ENCODE measurements around the gene PPP4R3A.

The PPP4R3A gene

DNA sequence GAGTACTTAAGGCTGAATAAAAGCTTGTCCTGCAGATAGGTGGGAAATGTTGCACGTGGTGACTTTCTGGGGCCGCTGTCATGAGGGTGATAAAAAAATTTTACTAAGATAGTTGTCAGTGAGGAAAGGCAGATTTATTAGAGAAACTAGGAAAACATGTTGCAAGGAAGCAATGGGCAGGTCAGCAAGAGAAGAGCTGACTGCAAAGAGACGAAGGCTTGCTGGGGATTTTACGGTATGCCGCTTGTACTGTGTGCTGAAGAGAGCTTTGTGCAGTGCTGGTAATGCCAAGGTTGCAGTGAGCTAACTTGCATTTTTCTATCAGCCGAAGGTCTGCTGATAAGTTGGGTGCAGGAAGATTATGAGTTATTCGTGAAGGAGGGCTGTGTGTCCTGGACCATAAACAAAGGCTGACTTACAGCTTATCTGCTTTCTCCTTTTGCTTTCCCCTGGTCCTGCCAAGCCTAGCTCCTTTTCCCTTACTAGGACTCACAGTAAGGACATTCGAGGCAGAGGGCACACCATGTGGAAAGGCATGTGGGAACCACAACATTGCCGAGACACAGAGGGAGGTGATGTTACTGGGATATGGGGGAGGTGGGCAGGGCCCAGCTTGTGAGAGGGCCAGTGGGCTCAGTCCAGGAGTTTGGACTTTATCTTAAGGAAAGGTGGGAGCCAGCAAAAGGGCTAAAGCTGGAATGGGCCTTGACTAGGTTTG lies 85.1 kb downstream of the PPP4R3A start:
- no peaks in the 10 kb centered on the region for H3K27me3 ChIP-seq (ENCODE audit: control insufficient read depth, insufficient read depth, low read length)
- no peaks in the 10 kb centered on the region for H3K9me3 ChIP-seq (ENCODE audit: control insufficient read depth, insufficient read depth, low read length)
- no peak overlapping the region for H3K4me3 ChIP-seq (ENCODE audit: low read depth, low read length)
- no peaks in the 10 kb centered on the region for H3K36me3 ChIP-seq (ENCODE audit: control insufficient read depth, insufficient read depth, low read length)
- H3K4me1 ChIP-seq (ENCODE audit: control insufficient read depth, insufficient read depth, low read length): no peaks in the 10 kb centered on the region
- no peak overlapping the region for H3K9ac ChIP-seq (ENCODE audit: low read depth, low read length)

DNA sequence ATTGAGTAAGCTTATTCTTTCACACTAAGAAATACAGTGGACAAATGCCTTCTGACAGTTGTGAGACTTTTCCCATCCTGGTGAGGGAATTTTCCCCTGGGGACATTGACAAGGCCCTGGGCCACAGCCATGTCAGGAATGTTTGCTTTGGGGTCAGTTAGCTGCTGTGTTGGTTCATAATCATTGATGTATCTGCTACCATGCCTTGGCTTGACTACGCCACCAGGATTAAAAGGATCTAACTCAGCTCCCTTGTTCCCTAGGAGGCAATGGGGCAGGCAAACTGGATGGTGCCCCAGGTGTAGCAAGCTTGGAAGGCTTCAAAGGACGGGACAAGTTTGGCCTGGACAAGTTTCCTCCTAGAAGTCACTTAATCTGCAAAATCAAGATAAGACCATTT lies 89.4 kb downstream of the PPP4R3A start:
- Histone ChIP-seq H3K4me3 (ENCODE audit: low read depth, low read length) (no peak overlapping the region), H3K4me1 (ENCODE audit: control insufficient read depth, insufficient read depth, low read length) (peaks cover 7% of the 10 kb centered on the region), H3K9ac (ENCODE audit: low read depth, low read length) (no peak overlapping the region), H3K36me3 (ENCODE audit: control insufficient read depth, insufficient read depth, low read length) (no peaks in the 10 kb centered on the region), H3K9me3 (ENCODE audit: control insufficient read depth, insufficient read depth, low read length) (no peaks in the 10 kb centered on the region), H3K27me3 (ENCODE audit: control insufficient read depth, insufficient read depth, low read length) (no peaks in the 10 kb centered on the region)

DNA sequence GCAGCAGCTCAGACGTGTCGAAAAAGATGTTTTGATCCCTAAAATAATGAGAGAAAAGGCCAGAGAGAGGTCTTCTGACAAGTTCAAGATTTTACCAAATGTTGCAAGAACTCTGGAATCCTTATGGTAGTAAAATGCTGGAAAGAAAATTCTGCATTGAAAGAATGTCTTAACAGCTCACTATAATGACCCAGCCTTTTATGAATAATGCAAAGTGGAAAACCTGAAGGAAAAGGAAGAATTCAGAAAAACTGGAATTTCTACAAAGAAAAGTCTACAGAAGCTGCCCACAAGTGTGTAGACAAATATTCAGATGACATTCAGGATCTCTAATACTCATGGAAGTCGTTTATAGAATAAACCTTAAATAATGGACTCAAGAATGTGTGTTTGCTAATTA lies 90.7 kb downstream of the PPP4R3A start:
- Histone ChIP-seq H3K9ac (ENCODE audit: low read depth, low read length) (no peak overlapping the region), H3K4me1 (ENCODE audit: control insufficient read depth, insufficient read depth, low read length) (peaks cover 11% of the 10 kb centered on the region), H3K36me3 (ENCODE audit: control insufficient read depth, insufficient read depth, low read length) (no peaks in the 10 kb centered on the region), H3K9me3 (ENCODE audit: control insufficient read depth, insufficient read depth, low read length) (no peaks in the 10 kb centered on the region), H3K4me3 (ENCODE audit: low read depth, low read length) (no peak overlapping the region), H3K27me3 (ENCODE audit: control insufficient read depth, insufficient read depth, low read length) (no peaks in the 10 kb centered on the region)

DNA sequence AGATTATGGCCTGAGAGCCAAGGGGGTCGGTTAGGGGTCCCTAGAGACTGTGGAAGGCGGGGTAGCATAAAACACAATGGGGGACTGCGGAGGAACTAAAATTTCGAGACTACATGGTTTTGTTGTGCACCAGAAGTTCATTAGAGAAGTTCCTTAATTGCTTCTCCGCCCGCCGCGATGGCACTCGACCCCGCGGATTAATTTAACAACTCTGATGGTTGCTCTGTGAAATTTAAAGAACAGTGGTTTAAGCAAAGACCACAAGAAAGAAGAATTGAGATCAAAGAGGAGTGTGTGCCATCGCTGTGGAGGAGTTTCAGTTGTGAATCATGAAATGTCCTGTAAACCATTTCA lies 91.1 kb downstream of the PPP4R3A start:
- Histone ChIP-seq H3K4me1 (ENCODE audit: control insufficient read depth, insufficient read depth, low read length) (peaks cover 13% of the 10 kb centered on the region), H3K4me3 (ENCODE audit: low read depth, low read length) (no peak overlapping the region), H3K27me3 (ENCODE audit: control insufficient read depth, insufficient read depth, low read length) (no peaks in the 10 kb centered on the region), H3K9me3 (ENCODE audit: control insufficient read depth, insufficient read depth, low read length) (no peaks in the 10 kb centered on the region), H3K36me3 (ENCODE audit: control insufficient read depth, insufficient read depth, low read length) (no peaks in the 10 kb centered on the region), H3K9ac (ENCODE audit: low read depth, low read length) (no peak overlapping the region)

DNA sequence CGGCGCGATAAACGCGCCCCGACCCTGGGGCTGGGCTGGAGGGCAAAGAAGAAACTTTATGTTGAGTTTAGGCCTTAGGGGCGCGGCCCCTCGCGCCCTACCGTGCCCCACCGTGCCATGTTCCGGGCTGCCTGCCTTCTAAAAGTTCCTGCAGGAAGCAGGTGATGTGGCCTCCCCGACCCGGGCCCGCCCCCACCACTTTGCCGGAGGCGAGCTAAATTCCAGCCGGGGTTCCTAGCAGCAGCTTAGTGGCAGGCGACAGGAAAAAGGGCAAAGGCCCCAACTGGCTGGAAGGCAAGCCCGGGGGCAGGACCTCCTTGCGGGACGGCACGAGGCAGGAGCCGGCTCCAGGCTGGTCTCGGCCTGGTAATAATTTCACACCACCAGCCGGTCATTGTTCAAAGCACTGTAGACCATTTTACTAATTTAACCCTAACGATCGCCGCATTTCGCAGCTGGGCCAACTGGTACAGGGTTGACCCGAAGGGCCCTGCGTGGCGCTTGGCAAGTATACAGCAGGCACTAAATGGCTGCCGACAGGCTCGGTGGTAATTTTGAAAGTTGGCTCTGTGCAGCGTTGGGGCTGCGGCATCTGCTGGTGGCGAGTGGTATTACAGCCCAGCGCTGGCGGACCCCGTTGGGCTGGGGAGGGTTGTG lies 91.6 kb downstream of the PPP4R3A start:
- Histone ChIP-seq H3K9me3 (ENCODE audit: control insufficient read depth, insufficient read depth, low read length) (no peaks in the 10 kb centered on the region), H3K27me3 (ENCODE audit: control insufficient read depth, insufficient read depth, low read length) (no peaks in the 10 kb centered on the region), H3K4me3 (ENCODE audit: low read depth, low read length) (peak overlapping the region; percentile 45), H3K4me1 (ENCODE audit: control insufficient read depth, insufficient read depth, low read length) (peaks cover 17% of the 10 kb centered on the region), H3K36me3 (ENCODE audit: control insufficient read depth, insufficient read depth, low read length) (no peaks in the 10 kb centered on the region), H3K9ac (ENCODE audit: low read depth, low read length) (peak overlapping the region; percentile 24)

DNA sequence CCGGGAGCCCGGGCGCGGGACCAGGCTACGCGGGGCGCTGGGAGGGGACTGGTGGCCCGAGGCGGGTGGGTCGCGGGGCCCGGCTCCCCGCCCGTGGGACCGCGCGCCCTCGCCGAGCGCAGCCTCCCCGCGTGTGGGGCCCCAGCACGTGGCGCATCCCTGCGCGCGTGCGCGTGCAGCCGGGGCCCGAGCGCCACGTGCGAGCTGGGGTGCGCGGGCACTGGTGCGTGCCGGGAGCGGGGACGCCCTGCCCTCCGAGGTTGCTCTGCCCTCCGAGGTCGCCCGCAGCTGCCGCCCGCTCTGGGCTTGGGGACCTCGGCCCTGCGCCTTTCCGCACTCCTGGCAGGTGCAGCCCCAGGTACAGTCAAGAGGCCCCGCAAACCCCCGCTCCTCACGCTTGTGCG lies 92.1 kb downstream of the PPP4R3A start:
- H3K9me3 ChIP-seq (ENCODE audit: control insufficient read depth, insufficient read depth, low read length): no peaks in the 10 kb centered on the region
- H3K27me3 ChIP-seq (ENCODE audit: control insufficient read depth, insufficient read depth, low read length): no peaks in the 10 kb centered on the region
- H3K4me3 ChIP-seq (ENCODE audit: low read depth, low read length): peak overlapping the region; percentile 45
- H3K9ac ChIP-seq (ENCODE audit: low read depth, low read length): peak overlapping the region; percentile 24
- H3K36me3 ChIP-seq (ENCODE audit: control insufficient read depth, insufficient read depth, low read length): no peaks in the 10 kb centered on the region
- peaks cover 21% of the 10 kb centered on the region for H3K4me1 ChIP-seq (ENCODE audit: control insufficient read depth, insufficient read depth, low read length)

DNA sequence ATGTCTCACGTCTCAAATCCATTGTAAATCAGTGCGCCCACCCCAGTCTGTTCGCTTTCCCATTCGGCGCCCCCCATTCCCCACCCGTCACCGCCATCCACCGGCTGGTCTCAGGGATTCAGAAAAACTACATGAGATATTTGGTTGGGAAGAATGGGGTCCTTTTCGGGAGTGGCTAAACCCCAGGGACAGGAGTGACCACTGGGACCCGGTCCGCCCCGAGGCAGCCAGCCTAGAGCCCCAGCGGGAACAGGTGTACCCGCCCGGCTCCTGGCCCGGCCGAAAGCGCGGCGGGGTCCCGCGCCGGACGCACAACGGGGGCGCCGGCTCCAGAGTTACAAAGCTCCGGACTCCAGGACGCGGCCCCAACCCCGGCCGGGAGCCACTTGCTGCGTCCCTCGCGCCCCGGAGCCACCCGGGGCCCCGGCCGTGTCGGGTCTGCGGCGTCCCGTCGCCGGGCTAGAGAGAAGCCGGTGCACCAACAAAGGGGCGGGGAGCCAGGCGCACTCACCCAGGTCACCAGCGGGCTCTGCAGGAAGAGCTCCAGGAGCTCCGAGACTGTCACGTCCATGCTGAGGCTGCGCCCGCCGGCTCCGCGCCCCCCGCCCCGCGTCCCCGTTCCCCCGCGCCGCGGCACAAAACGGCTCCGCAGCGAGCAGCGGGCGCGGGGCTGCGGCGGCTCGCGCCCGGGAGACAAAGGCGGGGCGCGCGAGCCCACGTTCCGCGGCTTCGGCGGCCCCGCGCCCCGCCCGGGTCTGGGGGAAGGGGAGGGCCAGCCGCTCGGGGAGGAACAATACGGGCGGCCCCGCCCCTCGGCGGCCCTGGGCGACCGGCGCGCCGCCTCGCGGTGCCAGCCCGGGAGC lies 92.8 kb downstream of the PPP4R3A start, which contains the start of gene CCDC88C:
TSS of gene CCDC88C (minus strand) at position 701 of the 863 bp plus-strand sequence. CDS start at position 571, 130 bp downstream.
- Histone ChIP-seq H3K36me3 (ENCODE audit: control insufficient read depth, insufficient read depth, low read length) (no peaks in the 10 kb centered on the region), H3K4me1 (ENCODE audit: control insufficient read depth, insufficient read depth, low read length) (peaks cover 25% of the 10 kb centered on the region), H3K4me3 (ENCODE audit: low read depth, low read length) (peak within 1 kb of the TSS; percentile 78), H3K9me3 (ENCODE audit: control insufficient read depth, insufficient read depth, low read length) (no peaks in the 10 kb centered on the region), H3K9ac (ENCODE audit: low read depth, low read length) (peak within 1 kb of the TSS; percentile 24), H3K27me3 (ENCODE audit: control insufficient read depth, insufficient read depth, low read length) (no peaks in the 10 kb centered on the region)

DNA sequence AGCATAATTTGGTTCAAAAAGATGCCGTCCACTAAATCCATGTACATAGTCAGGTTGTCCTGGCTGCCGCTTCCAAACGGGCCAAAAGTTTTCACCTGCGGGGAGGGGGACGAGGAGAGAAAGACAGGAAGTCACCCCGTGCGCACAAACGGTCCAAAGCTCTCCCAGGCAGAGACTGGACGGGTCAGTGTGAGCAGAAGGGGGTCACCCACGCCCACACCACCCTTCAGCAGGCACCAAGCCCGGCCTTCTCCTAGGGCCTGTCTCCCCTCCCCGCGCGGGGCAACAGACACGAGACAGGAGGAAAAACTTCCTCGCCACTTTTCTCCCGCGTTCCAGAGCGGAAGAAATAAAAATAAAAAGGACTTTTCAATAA lies 93.4 kb downstream of the PPP4R3A start:
- no peak overlapping the region for H3K9ac ChIP-seq (ENCODE audit: low read depth, low read length)
- no peaks in the 10 kb centered on the region for H3K9me3 ChIP-seq (ENCODE audit: control insufficient read depth, insufficient read depth, low read length)
- H3K4me1 ChIP-seq (ENCODE audit: control insufficient read depth, insufficient read depth, low read length): peaks cover 25% of the 10 kb centered on the region
- H3K4me3 ChIP-seq (ENCODE audit: low read depth, low read length): peak overlapping the region; percentile 78
- no peaks in the 10 kb centered on the region for H3K36me3 ChIP-seq (ENCODE audit: control insufficient read depth, insufficient read depth, low read length)
- H3K27me3 ChIP-seq (ENCODE audit: control insufficient read depth, insufficient read depth, low read length): no peaks in the 10 kb centered on the region

DNA sequence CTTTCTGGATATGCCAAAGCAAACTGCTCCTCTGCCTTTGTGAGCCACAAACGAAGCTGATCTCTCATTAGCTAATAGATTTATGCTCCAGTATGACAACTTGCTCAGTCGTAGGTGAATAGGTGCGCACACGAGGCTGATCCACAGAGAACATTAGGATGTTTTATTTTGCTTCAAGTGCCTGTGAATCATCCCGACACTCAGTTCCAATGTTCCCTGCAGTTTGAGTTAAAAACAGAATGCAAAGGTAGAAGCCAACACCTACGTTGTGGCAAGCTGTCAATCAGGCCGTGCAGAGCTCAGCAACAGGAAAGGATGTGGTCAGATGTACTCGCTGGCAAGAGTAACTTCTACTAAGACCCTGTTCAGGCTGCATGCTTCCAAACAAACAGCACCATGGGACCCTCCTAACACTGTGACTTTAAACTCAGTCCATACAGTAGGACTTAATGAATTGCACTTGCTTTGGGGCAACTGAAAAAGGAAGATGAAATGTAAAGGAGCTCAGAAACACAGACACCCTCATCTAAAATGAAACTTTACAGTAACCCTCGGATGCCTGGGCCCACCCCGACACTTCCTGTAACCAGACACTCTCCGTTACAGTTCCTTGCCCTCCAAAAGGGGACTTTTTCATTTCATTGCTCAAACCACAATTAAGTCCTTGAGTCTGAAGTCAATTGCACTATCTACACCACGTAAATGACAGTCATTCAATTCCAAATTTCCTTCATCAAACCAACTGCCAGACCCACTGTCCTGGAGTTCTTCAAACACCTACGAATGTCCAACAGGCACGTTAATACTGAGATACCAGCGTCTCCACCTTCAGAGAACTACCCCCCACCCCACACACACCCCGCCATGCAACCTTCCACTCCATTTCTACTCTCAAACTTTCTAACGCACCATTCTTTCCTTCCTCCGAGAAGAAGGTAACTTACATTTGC lies 94.0 kb downstream of the PPP4R3A start:
- H3K4me3 ChIP-seq (ENCODE audit: low read depth, low read length): peak overlapping the region; percentile 78
- H3K36me3 ChIP-seq (ENCODE audit: control insufficient read depth, insufficient read depth, low read length): no peaks in the 10 kb centered on the region
- no peak overlapping the region for H3K9ac ChIP-seq (ENCODE audit: low read depth, low read length)
- no peaks in the 10 kb centered on the region for H3K9me3 ChIP-seq (ENCODE audit: control insufficient read depth, insufficient read depth, low read length)
- H3K27me3 ChIP-seq (ENCODE audit: control insufficient read depth, insufficient read depth, low read length): no peaks in the 10 kb centered on the region
- peaks cover 25% of the 10 kb centered on the region for H3K4me1 ChIP-seq (ENCODE audit: control insufficient read depth, insufficient read depth, low read length)

DNA sequence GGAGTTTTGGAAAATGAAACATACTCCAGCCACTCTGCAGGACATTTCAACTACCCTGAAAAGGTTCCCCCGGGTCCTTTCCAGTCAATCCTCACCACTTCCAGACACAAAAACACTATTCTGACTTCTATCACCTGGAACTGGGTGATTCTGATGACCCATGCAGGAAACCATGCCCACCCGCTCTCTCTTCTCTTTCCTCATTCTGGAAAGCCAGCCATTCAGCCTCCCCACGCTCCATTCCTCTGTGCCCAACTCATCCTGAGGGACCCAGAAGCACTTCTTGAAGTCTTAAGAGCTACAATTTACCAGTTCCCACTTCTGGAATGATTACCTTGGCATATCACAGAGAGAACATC lies 95.7 kb downstream of the PPP4R3A start:
- Histone ChIP-seq H3K36me3 (ENCODE audit: control insufficient read depth, insufficient read depth, low read length) (no peaks in the 10 kb centered on the region), H3K9ac (ENCODE audit: low read depth, low read length) (no peak overlapping the region), H3K9me3 (ENCODE audit: control insufficient read depth, insufficient read depth, low read length) (no peaks in the 10 kb centered on the region), H3K27me3 (ENCODE audit: control insufficient read depth, insufficient read depth, low read length) (no peaks in the 10 kb centered on the region), H3K4me1 (ENCODE audit: control insufficient read depth, insufficient read depth, low read length) (peaks cover 25% of the 10 kb centered on the region), H3K4me3 (ENCODE audit: low read depth, low read length) (no peak overlapping the region)

Data from iPS-15b (cell line).